Right lobe of liver (tissue), 4 donors: ENCODE results near the gene ZBTB24.

Experiments used
- POLR2A ChIP-seq: fragments of 450-650 bp; IDR thresholded peaks from one replicate; pipeline ENCODE4 v1.6.1; 2017; ENCODE audit warnings: antibody characterized with exemption, mild to moderate bottlenecking
- TF ChIP-seq, protein P1 (sequence below), 4 donors: fragments of 200-600 bp in 3 of 4; fragments of 450-650 bp in 1 of 4; IDR thresholded peaks; one replicate each; pipeline versions ENCODE4 v1.5.1 to v1.8.0; 2016 to 2022; ENCODE audit warnings: antibody characterized with exemption in 4 of 4, mild to moderate bottlenecking in 2 of 4
- donor health status: DM: no; HTN: no; CAD: no.
- donor health status: DM: no; HTN: no; CAD: no.
- donor health status: DM: no; HTN: yes; CAD: no.

DNA sequence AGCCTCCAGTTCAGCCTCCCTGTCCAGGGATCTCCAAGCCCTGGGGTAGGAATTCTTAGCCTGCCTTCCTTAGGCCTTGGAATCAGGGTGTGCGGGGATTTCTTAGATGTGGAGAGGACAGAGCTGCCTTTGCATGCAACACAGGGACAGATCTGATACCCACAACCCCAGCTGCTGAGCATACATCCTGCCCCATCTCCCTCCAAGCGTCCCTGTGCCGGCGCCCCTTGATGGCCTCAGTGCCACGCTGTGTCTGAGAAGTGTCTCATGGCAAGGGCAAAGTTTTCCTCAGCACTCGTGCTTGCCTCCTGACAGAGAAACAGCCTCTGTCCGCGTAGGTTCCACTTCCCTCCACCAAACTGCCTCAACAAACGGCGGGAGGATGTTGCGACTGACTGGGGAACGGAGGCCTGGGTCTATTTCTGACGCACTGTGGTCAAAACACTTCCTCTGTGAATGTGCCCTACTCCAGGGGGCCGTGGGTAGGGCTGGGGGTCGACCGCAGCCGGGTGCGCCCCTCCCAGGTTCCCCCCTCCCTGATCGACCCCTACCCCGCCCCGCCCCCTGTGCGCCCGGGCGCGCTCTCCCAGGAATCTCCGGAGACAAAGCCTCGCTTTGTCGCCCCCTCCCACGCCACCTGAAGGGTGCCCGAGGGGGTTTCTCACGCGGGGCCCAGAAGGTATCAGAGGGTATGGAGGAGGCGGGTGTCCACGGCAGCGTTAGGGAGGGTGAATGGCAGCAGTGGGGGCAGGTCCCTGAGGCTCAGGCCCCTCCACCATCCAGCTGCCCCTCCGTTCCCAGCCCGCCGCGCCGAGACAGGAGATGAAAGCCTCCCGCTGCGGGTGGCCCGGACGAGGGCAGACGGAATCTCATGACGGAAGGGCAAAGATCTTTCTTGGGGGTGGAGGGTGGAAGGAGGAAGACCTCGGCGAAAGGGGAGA lies 28.3 kb downstream of the ZBTB24 start:
- peak; percentile 23 for TF ChIP-seq POLR2A
- TF ChIP-seq, protein P1, sequence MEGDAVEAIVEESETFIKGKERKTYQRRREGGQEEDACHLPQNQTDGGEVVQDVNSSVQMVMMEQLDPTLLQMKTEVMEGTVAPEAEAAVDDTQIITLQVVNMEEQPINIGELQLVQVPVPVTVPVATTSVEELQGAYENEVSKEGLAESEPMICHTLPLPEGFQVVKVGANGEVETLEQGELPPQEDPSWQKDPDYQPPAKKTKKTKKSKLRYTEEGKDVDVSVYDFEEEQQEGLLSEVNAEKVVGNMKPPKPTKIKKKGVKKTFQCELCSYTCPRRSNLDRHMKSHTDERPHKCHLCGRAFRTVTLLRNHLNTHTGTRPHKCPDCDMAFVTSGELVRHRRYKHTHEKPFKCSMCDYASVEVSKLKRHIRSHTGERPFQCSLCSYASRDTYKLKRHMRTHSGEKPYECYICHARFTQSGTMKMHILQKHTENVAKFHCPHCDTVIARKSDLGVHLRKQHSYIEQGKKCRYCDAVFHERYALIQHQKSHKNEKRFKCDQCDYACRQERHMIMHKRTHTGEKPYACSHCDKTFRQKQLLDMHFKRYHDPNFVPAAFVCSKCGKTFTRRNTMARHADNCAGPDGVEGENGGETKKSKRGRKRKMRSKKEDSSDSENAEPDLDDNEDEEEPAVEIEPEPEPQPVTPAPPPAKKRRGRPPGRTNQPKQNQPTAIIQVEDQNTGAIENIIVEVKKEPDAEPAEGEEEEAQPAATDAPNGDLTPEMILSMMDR (IDR thresholded peaks at IDR 0.05) = no peak
